GM12878 (cell line): Measurements from ENCODE around the gene TSHR. TPM values are rescaled to one million over a fixed set of nuclear protein-coding genes. Genes with fewer than 3 reads are reported as not detected.

Experiments used
- ATAC-seq: fragments of 200-7000 bp; cut with Tn5 transposase; 3 replicates; pipeline ENCODE4 v1.9.1; 2020; ENCODE audit warnings: mild to moderate bottlenecking, moderate library complexity
- BruUV-seq: library from RNA; stranded (reverse); fragments of 400-500 nt; replicated peaks from 2 replicates; lab custom pipeline; 2021; lab: Mats Ljungman, UMichigan
- CTCF ChIA-PET: fragments of 300-600 bp; sonication (Branson Sonifier 250); formaldehyde crosslinking; extraction: SDS; loops from one replicate; lab custom pipeline; 2021; ENCODE audit warnings: inconsistent platforms; lab: Yijun Ruan, JAX
- POLR2A ChIA-PET: fragments of 350-600 bp; formaldehyde crosslinking; extraction: SDS; loops from one replicate; lab custom pipeline; 2021; ENCODE audit warnings: inconsistent platforms; lab: Charles Lee
- RAD21 ChIA-PET: fragments of 300-600 bp; sonication (Branson Sonifier 250); formaldehyde crosslinking; loops from one replicate; lab custom pipeline; 2023; ENCODE audit warnings: antibody characterized with exemption; ENCODE audit not compliant: unreplicated experiment; lab: Charles Lee
- SMC1A ChIA-PET: fragments of 300-600 bp; sonication (Branson Sonifier 250); formaldehyde crosslinking; loops from one replicate; lab custom pipeline; 2023; ENCODE audit not compliant: unreplicated experiment, uncharacterized antibody; lab: Charles Lee
- DNase-seq: peaks from one replicate; pipeline ENCODE4 v3.0.0-alpha.2; 2011; ENCODE audit warnings: low read depth, low spot score
- FAIRE-seq: peaks from 3 replicates; lab custom pipeline; 2011; peaks lifted over from hg19 to GRCh38; lab: Jason Lieb, UNC
- H2AFZ ChIP-seq: 2 replicates; pipeline ENCODE4 v1.6.0; 2011; ENCODE audit warnings: low read depth, low read length, control low read depth; ENCODE audit not compliant: control insufficient read depth
- H3K27ac ChIP-seq: 2 replicates; pipeline ENCODE4 v1.5.1; 2011; ENCODE audit warnings: control low read depth; ENCODE audit not compliant: control insufficient read depth, insufficient read depth
- H3K27me3 ChIP-seq, 2 experiments: replicated peaks in 1 of 2; 2 replicates each; pipeline versions ENCODE4 v1.6.0 to v1.6.1; 2011; ENCODE audit warnings: low read length in 1 of 2; ENCODE audit not compliant: control insufficient read depth in 2 of 2, insufficient read depth in 2 of 2
- H3K36me3 ChIP-seq, 2 experiments: 2 replicates each; pipeline ENCODE4 v1.5.1; 2011; ENCODE audit warnings: low read length in 1 of 2; ENCODE audit not compliant: control insufficient read depth in 2 of 2, insufficient read depth in 2 of 2
- H3K4me1 ChIP-seq: 2 replicates; pipeline ENCODE4 v1.6.1; 2011; ENCODE audit warnings: mild to moderate bottlenecking, low read length, moderate library complexity, mixed read lengths; ENCODE audit not compliant: control insufficient read depth, insufficient read depth
- H3K4me2 ChIP-seq: 2 replicates; pipeline ENCODE4 v1.6.0; 2011; ENCODE audit warnings: control low read depth; ENCODE audit not compliant: control insufficient read depth, insufficient read depth
- H3K4me3 ChIP-seq: fragments of 200-600 bp; sonication (generic); 2 replicates; pipeline ENCODE4 v1.5.1; 2016
- H3K79me2 ChIP-seq: 2 replicates; pipeline ENCODE4 v1.6.0; 2011; ENCODE audit warnings: low read length; ENCODE audit not compliant: control insufficient read depth, insufficient read depth
- H3K9ac ChIP-seq: 2 replicates; pipeline ENCODE4 v1.8.0; 2011; ENCODE audit warnings: low read length, control low read depth, mixed read lengths; ENCODE audit not compliant: control insufficient read depth, insufficient read depth
- H3K9me3 ChIP-seq: replicated peaks from 3 replicates; pipeline ENCODE4 v1.5.1; 2011; ENCODE audit warnings: mild to moderate bottlenecking, low read length; ENCODE audit not compliant: control insufficient read depth, insufficient read depth
- H4K20me1 ChIP-seq: 2 replicates; pipeline ENCODE4 v1.6.0; 2011; ENCODE audit not compliant: control insufficient read depth, insufficient read depth
- BACH1 ChIP-seq: fragments of 450-650 bp; IDR thresholded peaks from 2 replicates; pipeline ENCODE4 v1.6.1; 2017; ENCODE audit warnings: mild to moderate bottlenecking, borderline replicate concordance
- CHD1 ChIP-seq: IDR thresholded peaks from 2 replicates; pipeline ENCODE4 v1.6.1; 2012; ENCODE audit warnings: low read depth, low read length, improper control_type of control experiment
- FOXK2 ChIP-seq: fragments of 450-650 bp; IDR thresholded peaks from 2 replicates; pipeline ENCODE4 v1.6.1; 2017; ENCODE audit warnings: mild to moderate bottlenecking, moderate library complexity
- SMAD1 ChIP-seq: fragments of 450-650 bp; IDR thresholded peaks from 2 replicates; pipeline ENCODE4 v1.6.1; 2018; ENCODE audit warnings: mild to moderate bottlenecking, low read depth; ENCODE audit not compliant: partially characterized antibody
- SMAD5 ChIP-seq: IDR thresholded peaks from 2 replicates; pipeline ENCODE4 v1.6.1; 2016; ENCODE audit warnings: antibody characterized with exemption, low read depth
- TAF1 ChIP-seq: IDR thresholded peaks from 2 replicates; pipeline ENCODE4 v1.6.1; 2011; ENCODE audit warnings: mild to moderate bottlenecking, low read depth, low read length, borderline replicate concordance
- in situ Hi-C: fragments of 300-500 bp; cut with MboI; formaldehyde crosslinking; loops from 9 replicates; pipeline ENCODE4 v1.14.3; 2018; ENCODE audit warnings: mixed read lengths
- intact Hi-C: fragments of 100-400 bp; cut with micrococcal nuclease; formaldehyde crosslinking; loops from one replicate; pipeline ENCODE4 v1.14.2; 2022; ENCODE audit not compliant: unreplicated experiment
- polyA plus RNA-seq, 11 experiments: library from polyadenylated mRNA; depleted of rRNA in 4 of 11; unstranded in 6 of 11; stranded (reverse) in 5 of 11; fragments of >200 nt; fragmentation: Nextera tagmentation in 4 of 11; fragmentation: Illumina TruSeq in 1 of 11; extraction: Ambion mirVana in 4 of 11; extraction: Trizol in 1 of 11; gene quantifications; 1 replicate in 1 of 11; 2 replicates in 10 of 11; pipeline versions ENCODE4 v1.2.1 to v1.2.3, GENCODE V29; 2011 to 2016; ENCODE audit warnings: inconsistent platforms in 2 of 11, missing spikeins in 2 of 11, low read depth in 1 of 11
- total RNA-seq, 4 experiments: library from RNA; depleted of rRNA in 3 of 4; stranded (reverse); fragments of >200 nt in 3 of 4; fragmentation: Illumina TruSeq in 1 of 4; extraction: Trizol in 1 of 4; gene quantifications; 2 replicates each; pipeline versions ENCODE4 v1.2.1 to v1.2.3, GENCODE V29; 2013 to 2021
- TF ChIP-seq, protein P1 (sequence below): fragments of 450-650 bp; IDR thresholded peaks from 2 replicates; pipeline ENCODE4 v1.6.1; 2017; ENCODE audit warnings: mild to moderate bottlenecking, low read depth, inconsistent platforms; ENCODE audit not compliant: poor library complexity, severe bottlenecking
- TF ChIP-seq, protein P2 (sequence below): IDR thresholded peaks from 2 replicates; pipeline ENCODE4 v1.6.1; 2012; ENCODE audit warnings: low read depth, low read length, improper control_type of control experiment
- TF ChIP-seq, protein P3 (sequence below): fragments of 450-650 bp; IDR thresholded peaks from 2 replicates; pipeline ENCODE4 v1.6.1; 2016; ENCODE audit warnings: mild to moderate bottlenecking

TSHR gene
- total and polyA plus RNA-seq, 10 of the 15 experiments (the other 5 are each of a cell fraction or from before 2014, with no cell fraction given), result 0.06 to 0.31 TPM; not detected in 8

DNA sequence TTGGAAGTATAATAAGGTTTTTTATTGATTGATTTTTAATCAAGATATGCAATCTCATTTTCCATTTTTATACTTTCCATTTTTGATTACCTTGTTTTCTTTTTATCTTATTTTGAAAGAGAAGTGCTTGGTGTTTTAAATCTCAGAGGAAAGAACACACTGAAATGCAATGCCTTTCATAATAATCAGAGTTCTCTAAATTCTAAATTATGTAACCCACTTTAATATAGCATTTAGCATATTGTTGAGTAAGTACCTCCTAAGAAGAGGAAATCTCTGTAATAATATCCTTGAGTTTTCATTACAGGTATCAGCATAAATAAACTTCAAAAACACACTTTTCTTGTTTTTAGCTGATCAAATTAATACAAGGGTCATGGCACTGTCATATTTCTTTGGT lies 168.4 kb downstream of the TSHR start:
- DNase-seq, result no peak
- Histone ChIP-seq H3K4me3 (no peak overlapping the region), H3K27ac (no peak overlapping the region), H3K9ac (no peak overlapping the region), H4K20me1 (no peaks in the 10 kb centered on the region), H3K79me2 (no peaks in the 10 kb centered on the region), H3K27me3 (no peaks in the 10 kb centered on the region), H3K4me1 (peaks cover 6% of the 10 kb centered on the region), H3K4me2 (no peak overlapping the region), H3K36me3 (no peaks in the 10 kb centered on the region), H2AFZ (no peak overlapping the region), H3K9me3 (peaks cover 10% of the 10 kb centered on the region; the same call in 2 of the 3 replicates)
- ChIA-PET POLR2A (no interaction called here), CTCF (no interaction called here), RAD21 (no interaction called here), SMC1A (no interaction called here)
- ATAC-seq, result no peak
- TF ChIP-seq SMAD5, result no peak
- TF ChIP-seq, protein P1, sequence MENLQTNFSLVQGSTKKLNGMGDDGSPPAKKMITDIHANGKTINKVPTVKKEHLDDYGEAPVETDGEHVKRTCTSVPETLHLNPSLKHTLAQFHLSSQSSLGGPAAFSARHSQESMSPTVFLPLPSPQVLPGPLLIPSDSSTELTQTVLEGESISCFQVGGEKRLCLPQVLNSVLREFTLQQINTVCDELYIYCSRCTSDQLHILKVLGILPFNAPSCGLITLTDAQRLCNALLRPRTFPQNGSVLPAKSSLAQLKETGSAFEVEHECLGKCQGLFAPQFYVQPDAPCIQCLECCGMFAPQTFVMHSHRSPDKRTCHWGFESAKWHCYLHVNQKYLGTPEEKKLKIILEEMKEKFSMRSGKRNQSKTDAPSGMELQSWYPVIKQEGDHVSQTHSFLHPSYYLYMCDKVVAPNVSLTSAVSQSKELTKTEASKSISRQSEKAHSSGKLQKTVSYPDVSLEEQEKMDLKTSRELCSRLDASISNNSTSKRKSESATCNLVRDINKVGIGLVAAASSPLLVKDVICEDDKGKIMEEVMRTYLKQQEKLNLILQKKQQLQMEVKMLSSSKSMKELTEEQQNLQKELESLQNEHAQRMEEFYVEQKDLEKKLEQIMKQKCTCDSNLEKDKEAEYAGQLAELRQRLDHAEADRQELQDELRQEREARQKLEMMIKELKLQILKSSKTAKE, result no peak
- TF ChIP-seq, protein P2, sequence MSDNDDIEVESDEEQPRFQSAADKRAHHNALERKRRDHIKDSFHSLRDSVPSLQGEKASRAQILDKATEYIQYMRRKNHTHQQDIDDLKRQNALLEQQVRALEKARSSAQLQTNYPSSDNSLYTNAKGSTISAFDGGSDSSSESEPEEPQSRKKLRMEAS, result no peak
- no peak for TF ChIP-seq CHD1
- TF ChIP-seq, protein P3, sequence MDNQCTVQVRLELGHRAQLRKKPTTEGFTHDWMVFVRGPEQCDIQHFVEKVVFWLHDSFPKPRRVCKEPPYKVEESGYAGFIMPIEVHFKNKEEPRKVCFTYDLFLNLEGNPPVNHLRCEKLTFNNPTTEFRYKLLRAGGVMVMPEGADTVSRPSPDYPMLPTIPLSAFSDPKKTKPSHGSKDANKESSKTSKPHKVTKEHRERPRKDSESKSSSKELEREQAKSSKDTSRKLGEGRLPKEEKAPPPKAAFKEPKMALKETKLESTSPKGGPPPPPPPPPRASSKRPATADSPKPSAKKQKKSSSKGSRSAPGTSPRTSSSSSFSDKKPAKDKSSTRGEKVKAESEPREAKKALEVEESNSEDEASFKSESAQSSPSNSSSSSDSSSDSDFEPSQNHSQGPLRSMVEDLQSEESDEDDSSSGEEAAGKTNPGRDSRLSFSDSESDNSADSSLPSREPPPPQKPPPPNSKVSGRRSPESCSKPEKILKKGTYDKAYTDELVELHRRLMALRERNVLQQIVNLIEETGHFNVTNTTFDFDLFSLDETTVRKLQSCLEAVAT, result no peak
- no peak for TF ChIP-seq TAF1
- no peak for TF ChIP-seq SMAD1
- no peak for TF ChIP-seq BACH1
- no peak for TF ChIP-seq FOXK2
- FAIRE-seq, result peak; percentile 23
- intact Hi-C loops (no loop called here), in situ Hi-C loops (no loop called here)
- no TSS peak for BruUV-seq
